Activated B cell treated with CpG ODN at 0.5 μM for 24 hours (primary cell): ENCODE results near the gene PTPRD. TPM values are rescaled to one million over a fixed set of nuclear protein-coding genes. Genes with fewer than 3 reads are reported as not detected.

ENCODE experiments used
- ATAC-seq: fragments of 200-7000 bp; cut with Tn5 transposase; one replicate; pipeline ENCODE4 v1.10.0; 2021; ENCODE audit warnings: low read depth, mild to moderate bottlenecking, moderate library complexity
- CTCF ChIA-PET: fragments of 350-600 bp; sonication (Branson Sonifier 250); formaldehyde crosslinking; loops from one replicate; lab custom pipeline; 2021; ENCODE audit warnings: antibody characterized with exemption; lab: Charles Lee
- POLR2A ChIA-PET: fragments of 350-600 bp; sonication (Branson Sonifier 250); formaldehyde crosslinking; loops from one replicate; lab custom pipeline; 2021; ENCODE audit warnings: antibody characterized with exemption; lab: Charles Lee
- DNase-seq: peaks from one replicate; pipeline ENCODE4 v3.0.0; 2022
- H3K27ac Mint-ChIP-seq: one replicate; pipeline ENCODE4 v1.8.0; 2020; ENCODE audit warnings: mixed read lengths
- H3K27me3 Mint-ChIP-seq: one replicate; pipeline ENCODE4 v1.8.0; 2021; ENCODE audit warnings: mixed read lengths
- H3K36me3 Mint-ChIP-seq: one replicate; pipeline ENCODE4 v1.8.0; 2021; ENCODE audit warnings: low read depth, mixed read lengths
- H3K4me1 Mint-ChIP-seq: one replicate; pipeline ENCODE4 v1.8.0; 2021; ENCODE audit warnings: mixed read lengths
- H3K4me3 Mint-ChIP-seq: one replicate; pipeline ENCODE4 v1.8.0; 2020; ENCODE audit warnings: mild to moderate bottlenecking, mixed read lengths
- H3K9me3 Mint-ChIP-seq: one replicate; pipeline ENCODE4 v1.8.0; 2020; ENCODE audit warnings: mixed read lengths
- intact Hi-C: fragments of 100-400 bp; cut with micrococcal nuclease; formaldehyde crosslinking; loops from one replicate; pipeline ENCODE4 v1.15.1; 2024
- total RNA-seq: library from RNA; stranded (reverse); gene quantifications from 2 replicates; pipeline ENCODE4 v1.2.3, GENCODE V29; 2022
- TF ChIP-seq, protein P1 (sequence below): fragments of 200-600 bp; IDR thresholded peaks from one replicate; pipeline ENCODE4 v1.8.0; 2022; ENCODE audit warnings: antibody characterized with exemption, mild to moderate bottlenecking

PTPRD gene
- total RNA-seq, 1 donor from 2014 or later, result 0.04 TPM

DNA sequence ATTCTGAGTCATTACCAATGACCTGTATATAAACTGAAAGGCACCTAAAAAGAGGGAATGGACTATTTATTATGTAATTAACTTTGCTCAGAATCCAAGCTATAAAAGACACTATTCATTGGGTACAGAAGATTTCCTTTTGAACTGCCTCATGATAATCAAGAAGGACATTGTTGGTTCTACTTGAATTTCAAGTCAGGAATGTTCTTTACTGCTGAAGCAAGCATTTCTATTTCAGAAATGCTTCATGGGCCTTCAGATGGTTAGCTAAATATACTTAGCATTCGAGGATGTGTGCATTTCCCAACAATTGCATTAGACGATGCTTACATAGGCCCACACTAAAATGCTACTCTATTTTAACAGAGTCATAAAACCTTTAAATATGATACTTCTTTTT is 2155.0 kb downstream of the PTPRD start:
- intact Hi-C loops, result no loop called here
- CTCF ChIA-PET, result no interaction called here
- POLR2A ChIA-PET, result no interaction called here
- H3K27me3 Mint-ChIP-seq, result no peaks in the 10 kb centered on the region
- H3K9me3 Mint-ChIP-seq, result no peaks in the 10 kb centered on the region
- DNase-seq (no peak), ATAC-seq (no peak)
- no peak overlapping the region for H3K27ac Mint-ChIP-seq
- H3K4me3 Mint-ChIP-seq, result no peak overlapping the region
- no peaks in the 10 kb centered on the region for H3K36me3 Mint-ChIP-seq
- TF ChIP-seq, protein P1, sequence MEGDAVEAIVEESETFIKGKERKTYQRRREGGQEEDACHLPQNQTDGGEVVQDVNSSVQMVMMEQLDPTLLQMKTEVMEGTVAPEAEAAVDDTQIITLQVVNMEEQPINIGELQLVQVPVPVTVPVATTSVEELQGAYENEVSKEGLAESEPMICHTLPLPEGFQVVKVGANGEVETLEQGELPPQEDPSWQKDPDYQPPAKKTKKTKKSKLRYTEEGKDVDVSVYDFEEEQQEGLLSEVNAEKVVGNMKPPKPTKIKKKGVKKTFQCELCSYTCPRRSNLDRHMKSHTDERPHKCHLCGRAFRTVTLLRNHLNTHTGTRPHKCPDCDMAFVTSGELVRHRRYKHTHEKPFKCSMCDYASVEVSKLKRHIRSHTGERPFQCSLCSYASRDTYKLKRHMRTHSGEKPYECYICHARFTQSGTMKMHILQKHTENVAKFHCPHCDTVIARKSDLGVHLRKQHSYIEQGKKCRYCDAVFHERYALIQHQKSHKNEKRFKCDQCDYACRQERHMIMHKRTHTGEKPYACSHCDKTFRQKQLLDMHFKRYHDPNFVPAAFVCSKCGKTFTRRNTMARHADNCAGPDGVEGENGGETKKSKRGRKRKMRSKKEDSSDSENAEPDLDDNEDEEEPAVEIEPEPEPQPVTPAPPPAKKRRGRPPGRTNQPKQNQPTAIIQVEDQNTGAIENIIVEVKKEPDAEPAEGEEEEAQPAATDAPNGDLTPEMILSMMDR, result no peak
- H3K4me1 Mint-ChIP-seq, result no peaks in the 10 kb centered on the region

DNA sequence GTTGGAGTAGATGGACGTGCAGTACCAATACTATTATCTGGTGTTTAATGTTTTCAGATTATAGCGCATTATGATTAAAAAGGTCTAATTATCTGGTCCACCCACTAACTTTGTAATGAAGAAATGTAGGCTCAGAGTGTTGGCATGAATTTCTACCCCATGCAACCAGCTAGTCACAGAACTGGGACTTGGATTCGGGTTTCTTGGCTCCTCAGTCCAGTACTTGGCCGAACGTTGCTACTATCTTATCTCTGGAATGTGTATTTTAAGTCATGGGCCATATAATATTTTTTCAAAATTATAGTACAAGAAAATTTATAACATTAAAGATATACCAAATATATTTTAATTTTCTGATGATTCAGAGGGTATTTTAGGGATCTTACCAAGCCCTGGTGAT is 2155.7 kb downstream of the PTPRD start:
- TF ChIP-seq, protein P1, result no peak
- CTCF ChIA-PET, result no interaction called here
- H3K27ac Mint-ChIP-seq, result no peak overlapping the region
- H3K4me1 Mint-ChIP-seq, result no peaks in the 10 kb centered on the region
- DNase-seq (no peak), ATAC-seq (no peak)
- H3K27me3 Mint-ChIP-seq, result no peaks in the 10 kb centered on the region
- no peaks in the 10 kb centered on the region for H3K9me3 Mint-ChIP-seq
- H3K36me3 Mint-ChIP-seq, result no peaks in the 10 kb centered on the region
- POLR2A ChIA-PET, result no interaction called here
- intact Hi-C loops, result no loop called here
- H3K4me3 Mint-ChIP-seq, result no peak overlapping the region

DNA sequence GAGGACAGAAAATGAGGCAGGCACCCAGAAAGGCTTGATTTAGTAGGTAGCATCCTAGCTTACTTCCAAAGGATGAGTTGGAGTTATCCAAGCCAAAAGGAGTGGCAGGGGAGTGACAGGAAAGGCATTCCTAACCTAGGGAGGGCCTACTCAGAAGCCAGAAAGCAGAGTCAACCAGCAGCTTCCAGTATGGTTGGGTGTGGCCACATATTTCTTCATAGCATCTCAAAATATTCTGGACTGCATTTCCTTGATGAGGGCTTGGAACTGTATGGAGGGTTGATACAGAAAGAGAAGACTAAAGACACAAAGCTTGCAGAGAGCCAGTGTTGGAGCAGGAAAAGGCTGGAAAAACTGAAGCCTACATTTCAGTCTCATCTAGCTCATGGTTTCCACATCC is 2156.5 kb downstream of the PTPRD start:
- Mint-ChIP-seq H3K36me3 (no peaks in the 10 kb centered on the region), H3K27me3 (no peaks in the 10 kb centered on the region), H3K4me1 (no peaks in the 10 kb centered on the region), H3K27ac (no peak overlapping the region), H3K9me3 (no peaks in the 10 kb centered on the region), H3K4me3 (no peak overlapping the region)
- POLR2A ChIA-PET, result no interaction called here
- intact Hi-C loops, result no loop called here
- CTCF ChIA-PET, result no interaction called here
- no peak for ATAC-seq
- TF ChIP-seq, protein P1, result no peak
- DNase-seq, result no peak

DNA sequence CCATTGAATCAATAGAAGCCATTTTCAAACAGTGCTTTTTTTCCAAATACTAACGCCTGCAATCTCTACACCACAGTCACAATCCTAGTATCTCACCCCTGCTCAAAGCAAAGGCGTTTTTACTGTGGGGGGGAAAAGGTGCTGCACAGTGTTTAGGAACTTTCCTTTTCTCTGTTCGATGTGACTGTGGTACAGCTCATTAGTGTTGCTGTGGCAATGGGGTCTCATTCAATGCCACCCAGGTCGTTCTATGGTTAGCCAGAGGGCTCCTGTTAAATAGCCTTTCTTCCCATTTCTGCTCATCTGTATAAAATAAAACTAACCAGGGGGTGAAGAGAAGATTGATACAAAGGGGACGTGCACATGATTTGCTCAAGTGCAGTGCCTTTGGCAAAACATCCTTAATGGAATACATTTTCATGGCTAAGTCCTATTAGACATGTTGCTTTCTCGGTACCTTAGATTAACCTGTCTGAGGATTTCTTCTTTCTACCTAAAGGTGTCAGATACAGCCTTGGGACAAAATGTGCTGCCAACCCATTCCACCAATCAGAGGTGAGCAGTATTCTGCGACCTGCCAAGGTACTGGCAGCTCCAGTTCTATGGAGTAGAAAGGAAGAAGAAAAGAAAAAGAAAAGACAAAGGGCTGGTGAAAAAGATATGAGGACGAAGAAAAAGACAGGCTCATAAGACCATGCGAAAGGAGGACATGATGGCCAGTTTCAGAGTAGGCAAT is 2161.8 kb downstream of the PTPRD start:
- H3K9me3 Mint-ChIP-seq, result no peaks in the 10 kb centered on the region
- H3K27me3 Mint-ChIP-seq, result no peaks in the 10 kb centered on the region
- TF ChIP-seq, protein P1, result no peak
- H3K4me3 Mint-ChIP-seq, result no peak overlapping the region
- intact Hi-C loops, result no loop called here
- no peak overlapping the region for H3K27ac Mint-ChIP-seq
- DNase-seq (no peak), ATAC-seq (no peak)
- H3K36me3 Mint-ChIP-seq, result no peaks in the 10 kb centered on the region
- POLR2A ChIA-PET, result no interaction called here
- CTCF ChIA-PET, result no interaction called here
- H3K4me1 Mint-ChIP-seq, result no peaks in the 10 kb centered on the region

DNA sequence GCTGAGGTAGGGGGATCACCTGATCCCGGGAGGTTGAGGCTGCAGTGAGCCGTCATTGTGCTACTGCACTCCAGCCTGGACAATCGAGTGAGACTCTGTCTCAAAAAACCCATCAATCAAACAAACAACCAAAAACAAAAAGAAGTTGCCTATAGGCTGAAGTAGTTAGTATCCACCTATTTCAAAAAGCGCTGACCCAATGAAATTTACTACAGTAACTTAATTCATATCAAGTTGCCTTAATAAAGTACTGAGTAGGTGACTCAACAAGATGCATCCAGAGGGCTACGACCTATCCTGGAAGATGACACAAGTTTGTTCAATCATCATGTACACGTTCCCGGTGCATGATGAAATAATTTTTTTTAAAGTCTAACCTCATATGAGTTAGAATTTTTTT is 2164.6 kb downstream of the PTPRD start:
- H3K27me3 Mint-ChIP-seq, result no peaks in the 10 kb centered on the region
- no peak overlapping the region for H3K27ac Mint-ChIP-seq
- intact Hi-C loops, result no loop called here
- no peak overlapping the region for H3K4me3 Mint-ChIP-seq
- ATAC-seq (no peak), DNase-seq (no peak)
- no peaks in the 10 kb centered on the region for H3K4me1 Mint-ChIP-seq
- H3K9me3 Mint-ChIP-seq, result no peaks in the 10 kb centered on the region
- POLR2A ChIA-PET, result no interaction called here
- TF ChIP-seq, protein P1, result no peak
- CTCF ChIA-PET, result no interaction called here
- no peaks in the 10 kb centered on the region for H3K36me3 Mint-ChIP-seq
